Activated T-helper 9 cell treated with anti-CD3 and anti-CD28 coated beads, Interleukin-2, amount 50 U/mL, for 16 hours (primary cell): ENCODE results near the gene AP5B1.
A peak's percentile ranks its signal among the peaks of the same experiment; 100 is the strongest.
"Not testable (repeated sequence)": the region's sequence is repeated elsewhere in the genome, so short reads cannot be mapped to it uniquely, and the experiment has no call there.

Experiments used
- DNase-seq: peaks from one replicate; pipeline ENCODE4 v3.0.0-alpha.2; 2020; ENCODE audit warnings: low read depth

The AP5B1 gene

DNA sequence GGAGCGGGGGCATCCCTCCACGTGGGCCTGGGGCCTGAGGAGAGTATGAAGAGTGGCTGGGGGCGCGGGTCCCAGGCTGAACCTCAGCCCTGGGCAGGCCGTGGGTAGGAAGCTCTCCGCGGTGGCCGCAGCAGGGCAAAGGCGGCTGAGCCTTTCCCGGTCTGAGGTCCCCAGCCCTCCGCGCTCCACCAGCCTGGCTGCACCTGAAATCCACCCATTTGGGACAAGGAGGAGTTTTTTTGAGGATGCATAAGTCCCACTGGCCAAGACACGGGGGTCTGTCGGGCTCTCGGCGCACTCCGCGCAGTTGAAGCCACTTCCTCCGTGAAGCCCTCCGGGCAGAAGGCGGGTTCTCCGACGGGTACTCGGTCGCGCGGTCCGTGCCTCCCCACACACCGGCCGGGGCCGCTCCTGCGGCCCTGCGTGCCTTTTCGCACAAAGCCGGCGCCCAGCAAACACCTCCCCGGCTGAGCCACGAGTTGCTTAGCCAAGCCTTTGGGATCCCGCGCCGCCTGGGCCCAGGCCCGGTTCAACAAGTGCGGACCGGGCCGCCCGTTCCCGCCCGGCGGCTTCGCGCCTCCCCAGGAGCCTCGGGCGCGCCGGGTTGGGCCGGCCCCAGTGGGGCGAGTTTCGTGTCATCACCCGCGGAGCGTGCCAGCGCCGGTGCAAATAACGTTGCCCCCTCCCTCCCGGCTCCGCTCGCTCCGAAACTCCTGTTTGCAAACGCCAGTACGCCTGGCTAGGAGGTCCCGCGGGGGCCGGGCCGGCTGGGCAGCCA, 5.4 kb upstream of the AP5B1 start:
- no peak for DNase-seq

DNA sequence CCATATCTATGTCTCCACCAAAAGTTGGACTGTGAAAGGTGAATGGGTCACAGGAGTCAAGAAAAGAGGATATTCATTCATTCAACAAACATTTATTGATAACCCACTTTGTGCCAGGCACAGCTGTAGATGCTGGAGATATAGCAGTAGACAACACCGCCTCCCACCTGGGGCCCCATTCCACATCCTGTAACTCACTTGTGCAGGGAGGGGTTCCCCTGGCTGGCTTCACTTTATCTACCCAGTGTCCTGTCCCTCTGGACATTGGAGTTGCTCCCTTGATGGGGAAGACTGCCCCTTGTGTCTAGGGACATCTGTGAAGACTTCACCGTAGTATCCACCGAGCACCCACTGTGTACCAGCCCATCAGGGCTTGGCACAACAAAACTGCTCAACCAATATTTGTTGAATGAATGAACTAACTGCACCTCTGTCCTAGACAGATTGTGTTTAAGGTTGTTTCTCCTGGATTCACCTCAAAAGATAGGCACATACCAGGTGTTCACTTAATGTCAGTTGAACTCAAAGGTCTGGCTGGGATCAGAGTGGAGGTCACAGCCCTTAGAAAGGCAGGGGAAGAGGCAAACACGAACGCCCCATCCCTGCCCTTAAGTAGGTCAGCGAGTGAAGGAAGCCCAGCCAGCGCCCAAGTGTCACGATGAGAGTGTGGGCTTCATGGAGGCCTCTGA, 4.7 kb upstream of the AP5B1 start:
- DNase-seq: no peak

DNA sequence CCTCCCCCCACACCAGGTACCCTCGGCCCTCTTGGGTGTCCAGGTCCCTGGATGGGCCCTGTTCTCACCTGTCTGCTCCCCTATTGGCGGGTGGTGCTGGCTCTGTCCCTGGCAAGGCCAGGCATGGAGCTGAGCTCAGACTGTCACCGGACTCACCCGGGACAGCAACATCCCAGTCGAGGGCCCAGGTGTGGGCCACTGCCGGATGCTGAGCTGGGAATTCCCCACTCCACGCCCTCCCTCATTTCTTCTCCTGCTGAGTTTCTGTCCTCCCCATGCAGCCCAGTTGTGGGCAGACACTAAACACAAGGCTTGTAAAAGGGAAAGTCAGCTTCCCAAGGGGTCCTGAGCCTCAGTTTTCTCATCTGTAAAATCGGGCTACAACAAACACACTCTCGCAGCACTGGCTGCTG, 2.0 kb upstream of the AP5B1 start:
- no peak for DNase-seq

DNA sequence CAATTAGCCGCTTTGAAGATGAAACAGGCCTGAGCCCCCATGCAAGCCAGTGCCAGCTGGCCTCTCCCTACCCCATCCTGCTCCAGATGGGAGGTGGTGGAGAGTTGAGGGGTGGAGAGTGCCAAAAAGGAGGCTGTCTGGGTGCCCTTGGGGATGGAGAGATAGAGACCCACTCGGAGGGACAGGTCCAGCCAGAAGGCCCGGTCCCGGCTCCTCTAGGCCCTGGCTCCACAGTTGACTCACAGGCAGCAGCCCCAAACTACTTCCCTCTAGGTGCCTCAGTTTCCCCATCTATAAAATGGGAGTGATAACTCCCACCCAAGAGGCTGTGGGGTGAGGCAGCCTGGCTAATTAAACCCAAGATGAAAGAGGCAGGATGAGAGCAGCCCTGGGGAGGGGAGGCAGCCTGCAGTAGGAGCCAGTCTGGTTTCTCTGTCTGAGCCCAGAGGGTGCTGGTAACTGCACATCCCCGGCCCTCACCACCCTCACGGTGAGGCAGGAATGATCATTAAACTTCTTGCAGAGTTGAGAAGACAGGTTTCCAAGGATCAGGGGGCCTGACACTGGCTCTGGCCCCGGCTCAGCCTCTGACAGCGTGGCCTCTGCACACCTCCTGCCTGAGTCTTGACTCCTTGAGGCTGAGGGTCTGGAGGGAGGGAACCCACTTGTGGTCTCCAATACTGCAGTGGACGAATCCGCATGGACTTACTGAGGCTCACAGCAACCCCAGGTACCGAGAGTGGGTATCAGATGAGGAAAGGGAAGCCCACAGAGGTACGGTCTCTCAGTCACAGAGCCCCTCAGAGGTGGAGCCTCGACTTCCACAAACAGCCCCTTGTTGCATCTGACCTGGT, 1.4 kb upstream of the AP5B1 start:
- DNase-seq: no peak

DNA sequence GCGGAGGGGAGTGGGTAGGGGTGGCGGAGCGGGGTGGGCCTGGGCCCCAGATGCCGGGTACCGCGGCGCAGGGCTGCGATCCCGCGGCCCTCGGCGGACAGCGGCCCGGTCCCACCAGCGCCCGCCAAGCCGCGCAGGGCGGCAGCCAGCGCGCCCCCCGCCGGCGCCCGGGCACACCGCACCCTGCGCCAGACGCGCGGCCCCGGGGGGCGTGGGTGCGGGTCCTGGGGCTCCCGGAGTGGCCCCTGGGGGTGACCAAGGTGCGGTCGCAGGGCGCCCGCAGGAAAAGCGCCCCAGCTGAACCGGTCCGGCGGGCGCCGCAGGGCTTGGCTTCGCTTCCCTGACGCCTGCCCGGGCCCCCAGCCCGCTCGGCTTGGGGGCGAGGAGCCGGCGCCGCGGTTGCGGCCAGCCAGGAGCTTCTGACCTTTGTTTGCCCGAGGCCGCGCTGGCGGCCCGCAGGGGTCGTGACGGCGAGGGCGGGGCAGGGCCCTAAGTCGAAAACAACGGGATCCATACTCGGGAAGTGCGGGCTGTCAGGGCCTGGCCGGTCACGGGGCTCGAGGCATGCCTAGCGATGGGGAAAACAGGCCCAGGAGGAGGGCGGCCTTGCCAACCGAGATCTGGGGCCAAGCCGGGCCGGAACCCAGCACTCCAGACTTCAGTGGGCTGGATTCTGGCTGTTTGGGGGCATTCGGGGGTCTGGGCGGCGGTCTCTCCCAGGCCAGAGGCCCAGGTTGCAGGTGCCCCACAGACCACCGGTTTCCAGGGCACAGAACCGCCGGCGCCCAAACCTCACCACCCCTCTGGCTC, 581 bp upstream of the AP5B1 start:
- no peak for DNase-seq

DNA sequence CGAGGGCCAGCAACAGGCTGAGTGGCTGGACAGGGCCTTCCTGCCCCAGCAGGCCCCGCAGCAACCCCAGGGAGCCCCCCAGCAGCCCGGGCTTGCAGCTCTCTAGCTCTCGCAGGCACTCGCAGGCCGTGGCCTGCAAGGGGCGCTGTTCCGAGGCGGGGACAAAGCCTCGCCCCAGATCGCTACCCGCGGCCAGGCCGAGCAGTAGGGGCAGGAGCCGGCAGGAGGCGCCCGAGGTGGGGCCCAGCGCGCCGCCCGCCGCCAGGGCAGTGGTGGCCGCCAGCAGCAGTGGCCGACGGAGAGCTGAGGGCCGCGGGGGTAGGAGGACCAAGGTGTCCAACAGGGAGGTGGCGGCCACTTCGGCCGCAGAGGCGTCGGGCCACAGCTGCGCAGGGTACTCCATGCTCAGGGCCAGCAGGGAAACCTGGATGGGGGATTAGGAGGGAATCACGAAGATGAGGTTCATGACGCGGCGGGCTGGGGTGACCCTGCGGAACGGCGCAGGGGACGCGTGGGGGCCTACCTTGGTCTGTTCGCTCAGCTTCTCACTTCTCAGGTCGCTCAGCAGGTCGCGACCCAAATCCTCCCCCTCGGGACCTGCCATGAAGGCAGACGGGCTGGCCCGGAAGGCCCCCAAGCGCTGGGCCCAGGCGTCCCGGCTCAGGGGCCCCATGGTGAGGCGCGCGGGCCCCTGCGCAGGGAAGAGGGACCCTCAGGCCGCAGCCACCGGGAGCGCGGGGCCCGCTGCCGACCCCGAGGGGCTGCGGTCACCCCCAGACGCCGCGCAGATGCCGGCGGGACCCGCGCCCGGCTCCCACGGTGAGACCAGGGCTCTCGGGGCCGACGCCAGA, 632 bp downstream of the AP5B1 start:
- peak; percentile 66 for DNase-seq

DNA sequence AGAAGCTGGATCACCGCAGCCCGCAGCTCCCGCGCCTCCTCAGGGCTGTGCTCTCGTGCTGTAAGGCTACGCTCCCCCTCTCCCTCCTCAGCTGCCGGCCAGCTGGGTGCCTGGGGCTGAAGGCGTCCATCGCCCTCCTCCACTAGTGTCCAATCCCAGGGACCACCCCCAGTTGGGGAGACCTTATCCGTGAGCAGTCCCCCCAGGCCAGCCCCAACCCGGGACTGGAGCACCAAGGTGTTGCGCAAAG, 1.2 kb downstream of the AP5B1 start:
- DNase-seq: no peak

DNA sequence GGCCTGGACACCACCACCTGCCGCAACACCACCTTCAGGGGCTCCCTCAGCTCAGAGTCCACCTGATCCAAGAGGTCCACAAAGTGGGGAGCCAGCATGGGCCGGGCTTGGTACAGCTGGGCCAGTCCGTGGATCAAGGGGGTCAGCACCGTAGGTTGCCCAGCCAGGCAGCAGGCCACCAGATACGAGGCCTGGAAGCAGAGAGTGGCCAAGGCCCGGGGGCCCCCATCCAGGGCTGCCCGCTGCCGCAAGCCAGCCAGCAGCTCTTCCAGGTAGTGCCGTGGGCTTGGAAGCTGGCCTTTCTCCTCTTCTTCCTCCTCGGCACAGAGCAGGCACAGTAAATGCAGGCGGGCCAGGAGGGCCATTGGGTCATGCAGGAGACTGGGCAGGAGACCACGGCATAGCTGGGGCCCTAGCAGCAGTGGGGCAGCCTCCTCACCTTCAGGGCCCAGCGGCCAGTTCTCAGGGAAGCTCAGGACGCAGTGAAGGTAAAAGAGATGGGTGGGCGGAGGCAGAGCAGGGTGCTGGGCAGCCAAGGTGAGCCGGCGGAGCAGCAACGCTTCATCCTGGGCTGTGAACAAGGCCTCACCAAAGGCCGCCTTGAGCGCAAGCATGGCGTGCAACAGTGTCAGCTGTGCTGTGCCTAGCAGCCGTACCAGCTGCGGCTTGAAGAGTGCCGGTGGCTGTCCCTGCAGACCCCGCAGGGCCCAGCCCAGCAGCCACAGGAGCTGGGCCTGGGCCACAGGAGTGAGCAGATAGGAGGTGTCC, 1.7 kb downstream of the AP5B1 start:
- DNase-seq: no peak

DNA sequence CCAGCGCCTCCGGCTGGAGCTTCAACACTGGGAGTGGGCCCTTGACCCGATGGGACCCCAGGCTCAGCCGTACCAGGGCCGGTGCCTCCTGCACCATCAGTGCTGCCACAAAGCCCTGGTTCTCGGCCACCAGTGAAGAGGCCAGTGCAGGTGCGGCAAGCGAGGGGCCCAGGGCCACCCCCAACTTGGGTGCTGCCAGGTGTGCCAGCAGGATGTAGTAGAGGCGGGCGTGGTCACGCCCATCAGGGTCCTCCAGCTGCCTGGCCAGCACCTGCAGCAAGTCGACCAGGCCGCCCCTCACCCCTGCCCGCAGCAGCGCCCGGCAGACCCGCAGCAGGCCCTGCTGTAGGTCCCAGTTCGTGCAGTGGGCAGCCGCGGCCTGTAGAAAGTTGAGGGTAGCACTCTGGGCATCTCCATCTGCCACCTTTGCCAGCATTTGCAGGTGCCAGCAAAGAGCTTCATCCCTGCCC, 2.3 kb downstream of the AP5B1 start:
- DNase-seq: no peak

DNA sequence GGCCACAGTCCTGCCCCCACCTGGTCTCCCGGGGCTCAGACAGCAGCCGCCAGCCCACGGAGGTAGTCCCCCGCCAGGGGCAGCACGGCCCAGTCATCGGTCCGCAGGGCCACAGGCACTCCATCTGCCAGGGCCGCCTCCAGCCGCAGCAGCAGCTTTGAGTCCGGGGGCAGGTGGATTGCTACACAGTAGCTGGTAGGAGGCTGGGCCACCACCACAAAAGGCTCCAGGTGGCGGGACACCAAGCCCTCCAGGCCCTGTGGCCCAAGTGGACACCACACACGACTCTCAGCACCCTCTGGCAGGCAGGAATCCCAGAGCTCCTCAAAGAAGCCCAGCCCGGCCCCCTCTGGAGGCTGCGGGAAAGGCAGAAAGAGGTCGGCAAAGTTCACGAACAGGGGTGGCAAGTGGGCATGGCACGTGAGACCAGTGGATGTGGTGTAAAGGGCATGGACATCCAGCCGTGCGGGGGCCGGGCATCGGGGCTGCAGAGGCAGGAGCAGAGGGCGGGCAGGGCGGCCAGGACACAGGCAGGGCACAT, 2.9 kb downstream of the AP5B1 start:
- no peak for DNase-seq

DNA sequence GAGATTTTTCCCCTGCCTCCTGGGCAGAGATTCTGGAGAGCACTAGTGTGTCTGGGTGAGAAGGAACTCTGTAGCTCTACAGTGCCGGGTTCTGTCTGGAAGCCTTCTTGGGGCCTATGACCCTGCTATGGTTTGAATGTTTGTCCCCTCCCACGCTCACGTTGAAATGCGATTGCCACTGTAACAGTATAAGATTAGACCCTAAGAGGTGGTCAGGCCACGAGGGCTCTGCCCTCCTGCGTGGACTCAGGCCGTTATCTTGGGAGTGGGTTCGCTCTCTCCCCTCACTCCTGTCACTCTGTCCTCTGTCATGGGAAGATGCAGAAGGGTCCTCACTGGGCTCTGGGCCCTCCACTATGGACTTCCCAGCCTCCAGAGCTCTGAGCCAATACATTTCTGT, 3.5 kb downstream of the AP5B1 start:
- DNase-seq: no peak

DNA sequence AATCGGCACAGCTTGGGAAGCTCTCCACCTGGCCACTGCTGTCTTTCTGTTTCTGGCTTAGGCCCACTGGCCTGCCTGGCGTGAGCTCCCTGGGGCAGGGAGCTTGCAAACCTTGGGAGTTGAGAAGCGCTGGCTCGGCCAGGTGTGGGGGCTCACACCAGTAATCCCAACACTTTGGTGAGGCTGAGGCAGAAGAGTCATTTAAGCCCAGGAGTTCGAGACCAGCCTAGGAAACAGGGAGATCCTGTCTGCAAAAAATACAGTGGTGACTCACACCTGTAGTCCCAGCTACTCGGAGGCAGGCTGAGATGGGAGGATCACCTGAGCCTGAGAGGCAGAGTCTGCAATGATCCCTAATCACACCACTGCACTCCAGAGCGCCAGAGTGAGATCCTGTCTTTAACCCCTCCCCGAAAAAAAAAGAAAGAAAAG, 4.0 kb downstream of the AP5B1 start:
- no peak for DNase-seq

DNA sequence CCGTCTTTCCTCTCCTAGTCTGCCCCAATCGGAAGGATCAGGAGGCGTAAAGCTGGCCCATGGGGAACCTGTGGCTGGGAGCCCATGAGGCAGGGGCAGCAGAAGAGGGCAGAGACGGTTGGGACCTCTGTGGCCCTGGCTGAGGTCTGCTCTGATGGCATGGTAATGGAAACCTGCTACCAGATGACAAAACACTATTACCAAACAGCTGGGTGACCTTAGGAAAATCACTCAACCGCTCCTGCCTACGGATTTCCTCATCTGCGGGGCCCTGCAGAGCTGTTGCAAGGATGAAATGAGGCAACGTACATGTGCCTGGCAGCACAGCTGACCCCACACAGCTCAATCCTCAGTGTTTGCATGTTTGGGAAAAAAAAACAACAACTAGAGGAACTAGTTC, 4.6 kb downstream of the AP5B1 start:
- no peak for DNase-seq

DNA sequence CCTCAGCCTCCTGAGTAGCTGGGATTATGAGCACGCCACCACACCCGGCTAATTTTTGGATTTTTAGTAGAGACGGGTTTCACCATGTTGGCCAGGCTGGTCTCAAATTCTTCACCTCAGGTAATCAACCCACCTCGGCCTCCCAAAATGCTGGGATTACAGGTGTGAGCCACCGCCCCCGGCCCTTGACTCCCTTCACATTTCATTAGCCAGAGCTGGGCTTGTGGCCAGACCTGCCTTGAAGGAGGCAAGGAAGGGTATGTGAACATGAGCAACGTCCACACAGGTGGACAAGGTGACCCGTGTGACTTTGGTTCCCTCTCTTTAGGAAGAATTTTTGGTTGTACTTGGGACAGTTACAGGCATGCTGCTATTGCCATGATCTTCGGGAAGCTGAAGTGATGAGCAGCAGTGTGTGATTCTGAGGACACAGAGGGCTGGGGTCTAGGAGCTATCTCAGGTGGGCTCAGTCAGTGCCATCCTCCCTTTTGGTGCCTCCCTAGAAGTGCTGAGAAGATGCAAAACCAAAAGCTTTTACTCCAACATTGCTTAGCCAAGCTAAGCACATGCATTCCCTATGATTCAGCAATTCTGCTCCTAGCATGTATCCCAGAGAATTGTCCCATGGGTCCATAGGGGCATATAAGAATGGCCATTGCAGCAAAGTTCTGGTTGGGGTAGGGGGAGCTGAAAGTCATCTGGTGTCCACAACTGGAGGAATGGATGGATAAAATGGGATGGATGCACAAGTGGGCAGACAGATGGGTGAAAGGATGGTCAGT, 6.1 kb downstream of the AP5B1 start:
- DNase-seq: no peak

DNA sequence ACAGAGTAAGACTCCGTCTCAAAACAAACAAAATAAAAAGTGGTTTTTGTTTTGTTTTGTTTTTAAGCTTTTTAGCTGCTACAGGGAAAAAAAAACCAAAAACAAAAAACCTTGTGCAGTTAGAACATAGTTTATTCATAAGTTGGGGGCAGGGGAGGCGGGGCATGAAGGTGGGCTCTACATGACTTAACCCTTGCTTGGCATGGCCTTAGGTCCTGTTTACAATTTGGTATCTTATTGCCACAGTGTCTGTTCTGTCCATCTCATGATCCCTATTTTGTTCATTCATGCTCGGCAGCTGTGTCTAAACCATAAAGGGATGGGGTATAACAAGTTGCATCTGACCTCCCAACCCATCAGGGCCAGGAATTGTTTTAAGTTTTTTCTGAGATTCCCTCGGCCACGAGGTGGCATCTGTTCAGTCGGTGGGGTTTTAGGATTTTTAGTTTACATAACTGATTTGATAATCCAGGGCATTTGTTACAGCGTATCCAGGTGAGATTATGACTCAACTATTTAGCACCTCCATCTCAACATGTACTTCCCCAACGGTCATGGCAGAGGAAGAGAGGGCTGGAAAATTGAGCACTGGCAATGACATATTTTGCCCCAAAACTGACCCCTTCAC, 6.9 kb downstream of the AP5B1 start:
- DNase-seq: no peak

DNA sequence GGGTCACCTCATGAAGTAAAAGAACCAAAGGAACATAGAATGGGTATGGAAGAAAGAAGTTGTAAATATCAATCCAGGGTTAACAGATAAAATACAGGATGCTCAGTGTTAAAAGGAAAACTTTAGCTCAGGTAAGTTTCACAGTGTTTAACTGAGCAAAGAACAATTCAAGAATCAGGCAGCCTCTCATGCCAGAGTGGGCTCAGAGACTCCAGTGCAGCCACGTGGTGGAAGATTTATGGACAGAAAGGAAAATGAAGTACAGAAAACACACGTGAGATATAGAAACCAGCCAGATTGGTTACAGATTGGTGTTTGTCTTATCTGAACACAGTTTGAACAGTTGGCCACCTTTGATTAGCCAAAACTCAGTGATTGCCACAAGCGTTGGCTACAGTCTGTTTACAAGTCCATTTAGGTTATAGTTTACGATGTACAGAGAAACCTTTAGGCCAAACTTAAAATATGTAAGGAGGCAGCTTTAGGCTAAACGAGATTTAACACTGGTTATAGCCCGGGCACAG, 9.1 kb downstream of the AP5B1 start:
- no peak for DNase-seq

DNA sequence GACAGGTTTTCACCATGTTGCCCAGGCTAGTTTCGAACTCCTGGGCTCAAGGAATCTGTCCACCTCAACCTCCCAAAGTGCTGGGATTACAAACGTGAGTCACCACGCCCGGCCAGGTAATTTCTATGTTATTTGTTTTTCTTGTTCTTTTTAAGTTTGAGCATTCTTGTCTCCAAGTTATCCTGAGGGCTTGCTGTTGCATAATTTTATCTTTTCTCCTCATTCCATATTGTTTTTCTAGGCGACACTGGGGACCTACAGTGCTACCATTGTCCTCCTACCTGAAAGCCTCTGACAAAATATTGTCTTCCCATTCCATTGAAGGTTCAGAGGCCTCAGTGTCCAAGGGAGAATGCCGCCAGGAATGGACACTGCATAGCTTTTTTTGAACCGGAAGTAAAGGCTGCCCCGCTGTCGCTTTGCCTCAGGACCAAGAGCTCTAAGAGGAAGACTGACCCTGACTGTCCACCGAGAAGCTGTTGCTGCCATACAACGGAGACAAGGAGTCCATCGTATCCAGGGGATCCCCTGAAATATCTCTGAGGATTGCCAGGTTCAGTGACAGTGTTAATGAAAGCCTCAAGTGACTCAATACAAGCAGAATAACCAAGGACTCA, 9.7 kb downstream of the AP5B1 start:
- DNase-seq: no peak

DNA sequence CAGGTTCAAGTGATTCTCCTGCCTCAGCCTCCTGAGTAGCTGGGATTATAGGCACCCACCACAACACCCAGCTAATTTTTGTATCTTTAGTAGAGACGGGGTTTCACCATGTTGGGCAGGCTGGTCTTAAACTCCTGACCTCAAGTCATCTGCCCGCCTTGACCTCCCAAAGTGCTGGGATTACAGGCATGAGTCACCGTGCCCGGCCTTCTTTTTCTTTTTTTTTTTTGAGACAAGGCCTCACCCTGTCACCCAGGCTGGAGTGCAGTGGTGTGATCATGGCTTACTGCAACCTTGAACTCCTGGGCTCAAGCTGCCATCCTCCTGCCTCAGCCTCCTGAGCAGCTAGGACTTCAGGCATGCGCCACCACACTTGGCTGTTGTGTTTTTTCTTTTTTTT, 13.0 kb downstream of the AP5B1 start:
- DNase-seq: not testable (repeated sequence)
